Measurements from ENCODE around the gene GABRA5. TPM values are rescaled to one million over a fixed set of nuclear protein-coding genes. Genes with fewer than 3 reads are reported as not detected.

GABRA5 gene
- total RNA-seq, 1 experiment from 2014 or later = 4.9 TPM

- H2BK5ac ChIP-seq (ENCODE audit: insufficient read length, low read length) = no peak overlapping the region
- no peak overlapping the region for H2AK5ac ChIP-seq (ENCODE audit: insufficient read length, low read length)
- H4K20me1 ChIP-seq (ENCODE audit: control insufficient read depth, insufficient read depth, insufficient read length) = no peaks in the 10 kb centered on the region
- no peak overlapping the region for H4K5ac ChIP-seq (ENCODE audit: insufficient read length, low read depth, low read length)
- H4K8ac ChIP-seq (replicated peaks; ENCODE audit: insufficient read length, low read depth, low read length) = no peak overlapping the region
- no peaks in the 10 kb centered on the region for H3K9me3 ChIP-seq (ENCODE audit: control insufficient read depth, low read depth, low read length)
- H3K56ac ChIP-seq (ENCODE audit: insufficient read length, low read depth, low read length) = no peak overlapping the region
- no peaks in the 10 kb centered on the region for H3K23me2 ChIP-seq (ENCODE audit: insufficient read length, low read depth, low read length, poor library complexity, severe bottlenecking)
- no peaks in the 10 kb centered on the region; a peak in 1 of 5 replicates for H3K9me3 Mint-ChIP-seq
- no peak overlapping the region for H3K23ac ChIP-seq (ENCODE audit: insufficient read length, low read depth, low read length)
- no peak overlapping the region for H3K4ac ChIP-seq (ENCODE audit: low read depth, low read length)
- no peak overlapping the region for H3K27ac ChIP-seq (ENCODE audit: insufficient read length, low read depth, low read length)
- H2BK120ac ChIP-seq (ENCODE audit: low read depth, low read length, poor library complexity, severe bottlenecking) = no peak overlapping the region
- DNase-seq = no peak
- H3K4me1 ChIP-seq (ENCODE audit: insufficient read depth, low read length) = no peaks in the 10 kb centered on the region
- H3K14ac ChIP-seq (ENCODE audit: insufficient read depth, low read length) = no peak overlapping the region
- H2BK20ac ChIP-seq (ENCODE audit: low read depth, low read length, poor library complexity, severe bottlenecking) = no peak overlapping the region
- H3K4me1 Mint-ChIP-seq = peaks cover 4 to 6% of the 10 kb centered on the region in 2 experiments
- H3K79me1 ChIP-seq (ENCODE audit: insufficient read depth, low read depth, low read length, poor library complexity, severe bottlenecking) = no peaks in the 10 kb centered on the region
- no peak overlapping the region for H3K27ac Mint-ChIP-seq
- H2AFZ ChIP-seq (ENCODE audit: low read length) = no peak overlapping the region
- peak; percentile 83 for TF ChIP-seq CTCF (conservative IDR thresholded peaks at IDR 0.05)
- H3K27me3 ChIP-seq (ENCODE audit: insufficient read depth, low read length) = no peaks in the 10 kb centered on the region
- peaks cover 0 to 8% (median 2%) of the 10 kb centered on the region in 3 experiments; a peak in 3 of 7 replicates for H3K36me3 Mint-ChIP-seq (ENCODE audit: insufficient read depth in 1 of 3, low read depth in 3 of 3)
- no peaks in the 10 kb centered on the region; the same call in 1 of the 2 replicates for H3K27me3 Mint-ChIP-seq (ENCODE audit: low read depth)
- no peak overlapping the region for H3K9ac ChIP-seq (ENCODE audit: extremely low read depth, insufficient read length, low read length)
- H3K4me3 Mint-ChIP-seq = no peak overlapping the region
- no peaks in the 10 kb centered on the region for H3K79me2 ChIP-seq (ENCODE audit: insufficient read depth, low read length)
- no CpG with 5 or more reads among the region's 5 CpGs for WGBS (ENCODE audit: extremely low coverage, insufficient read length, low lambda C conversion rate)
- no peak overlapping the region for H3T11ph ChIP-seq (ENCODE audit: low read length)
- no peak overlapping the region for H2BK15ac ChIP-seq (ENCODE audit: low read depth, low read length)
- H4K91ac ChIP-seq (ENCODE audit: insufficient read length, low read depth, low read length) = no peak overlapping the region
- H3K18ac ChIP-seq (ENCODE audit: insufficient read length, low read depth, low read length) = no peak overlapping the region
- no peak overlapping the region for H3K4me2 ChIP-seq (ENCODE audit: insufficient read depth, insufficient read length, low read length)
- no peak overlapping the region for H2BK12ac ChIP-seq (ENCODE audit: insufficient read length, low read depth, low read length)
Measured at GRCh38 chr15:26889298-26889898, 22.5 kb downstream of the GABRA5 start.
